GM18517 (cell line): ENCODE results near the gene EGFL7.

Experiments used
- ATAC-seq: cut with Tn5 transposase; IDR thresholded peaks from one replicate; pipeline ENCODE4 v1.9.1; 2021; ENCODE audit warnings: mild to moderate bottlenecking, moderate library complexity; ENCODE audit not compliant: unreplicated experiment

The EGFL7 gene

DNA sequence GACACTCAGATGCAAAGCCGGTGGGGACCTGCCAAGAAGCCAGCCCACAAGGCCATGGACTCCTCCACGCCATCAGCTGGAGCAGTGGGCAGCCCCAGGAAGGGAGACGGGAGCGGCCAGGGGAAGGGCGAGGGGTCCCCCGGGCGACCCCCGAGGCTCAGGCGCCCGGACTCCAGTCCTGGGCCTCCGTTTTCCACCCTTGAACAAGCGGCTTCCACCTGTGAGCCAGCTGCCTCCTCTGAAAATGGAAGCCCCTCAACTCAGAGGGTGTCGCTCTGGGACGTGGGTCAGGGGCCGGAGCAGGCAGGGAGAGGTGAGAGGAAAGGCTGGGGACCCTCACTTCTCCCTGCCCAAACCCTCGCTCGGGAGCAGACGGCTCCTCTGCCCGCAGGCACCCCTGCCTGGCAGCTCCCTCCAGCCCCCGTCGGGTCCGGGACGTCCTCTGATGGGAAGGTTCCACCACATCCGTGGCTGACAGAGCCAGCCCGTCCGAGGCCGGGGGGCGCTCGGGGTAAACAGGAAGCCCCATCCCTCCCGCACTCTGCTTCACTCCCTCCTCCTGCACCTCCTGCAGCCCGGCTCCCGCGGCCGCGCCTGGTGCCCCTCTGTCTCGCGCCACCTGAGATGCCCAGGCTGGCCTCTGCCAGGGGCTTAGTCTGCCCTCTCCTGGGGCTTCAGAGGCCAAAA lies 3.7 kb upstream of the EGFL7 start:
- ATAC-seq: no peak

DNA sequence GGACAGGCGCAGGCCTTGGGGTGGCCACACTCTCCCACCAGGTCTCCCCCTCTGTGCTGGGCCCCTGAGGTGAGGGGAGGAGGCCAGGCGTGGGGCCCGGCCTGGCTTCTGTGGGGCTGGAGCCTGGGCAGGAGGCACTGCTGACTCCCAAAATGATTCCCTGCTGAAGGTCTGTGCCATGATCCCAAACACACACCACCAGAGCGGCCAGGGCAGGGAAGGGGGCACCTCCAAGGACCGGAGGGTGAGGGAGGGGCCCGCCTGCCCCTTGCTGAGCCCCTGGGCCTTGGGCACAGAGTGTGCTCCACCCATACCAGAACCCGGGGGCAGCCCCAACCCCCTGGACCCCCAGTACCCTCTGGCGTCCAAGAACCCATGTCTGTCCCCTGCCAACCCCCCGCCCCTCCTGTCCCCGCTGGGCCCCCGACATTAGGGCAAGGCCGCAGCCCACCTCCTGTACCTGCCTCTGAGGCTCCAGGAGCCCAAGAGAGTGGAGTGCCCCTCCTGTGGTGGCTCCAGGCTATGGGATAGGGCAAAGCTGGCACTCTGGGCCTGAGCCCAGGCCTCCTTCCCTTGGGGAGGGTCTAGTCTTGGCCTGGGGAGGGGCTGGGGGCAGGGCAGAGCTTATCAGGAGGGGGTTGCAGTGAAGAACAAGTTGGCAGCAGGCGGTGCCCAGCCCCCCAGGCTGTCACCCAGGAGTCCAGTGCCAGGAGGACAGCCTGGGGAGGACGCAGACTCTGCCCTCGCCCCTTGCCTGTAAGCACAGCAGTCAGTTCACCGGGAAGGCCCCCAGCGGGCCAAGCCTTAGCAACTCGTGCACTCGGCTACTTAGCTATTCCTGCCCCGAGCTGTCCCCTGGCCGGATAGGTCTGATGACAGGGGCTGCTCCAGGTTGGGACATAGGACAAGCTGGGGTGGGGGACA lies 2.6 kb upstream of the EGFL7 start:
- no peak for ATAC-seq

DNA sequence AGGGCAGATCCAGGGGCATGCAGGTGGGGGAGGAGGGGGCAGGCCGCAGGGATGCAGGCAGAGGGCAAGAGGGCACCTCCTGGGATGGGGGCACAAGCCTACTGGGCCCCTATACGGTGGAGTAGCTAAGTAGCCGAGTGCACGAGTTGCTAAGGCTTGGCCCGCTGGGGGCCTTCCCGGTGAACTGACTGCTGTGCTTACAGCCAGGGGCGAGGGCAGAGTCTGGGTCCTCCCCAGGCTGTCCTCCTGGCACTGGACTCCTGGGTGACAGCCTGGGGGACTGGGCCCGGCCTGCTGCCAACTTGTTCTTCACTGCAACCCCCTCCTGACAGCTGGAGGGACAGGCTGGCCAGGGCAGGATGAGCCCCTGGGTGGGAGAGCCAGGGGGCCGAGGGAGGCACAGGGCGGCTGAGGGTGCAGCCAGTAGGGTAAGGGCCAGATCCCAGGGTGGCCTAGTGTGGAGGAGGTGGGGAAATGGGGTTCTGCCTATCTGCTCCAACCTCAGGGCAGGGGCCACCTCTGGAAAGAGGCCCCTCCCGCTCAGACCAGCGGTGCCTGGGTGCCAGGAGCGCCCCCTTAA lies 1.7 kb upstream of the EGFL7 start:
- ATAC-seq: no peak

DNA sequence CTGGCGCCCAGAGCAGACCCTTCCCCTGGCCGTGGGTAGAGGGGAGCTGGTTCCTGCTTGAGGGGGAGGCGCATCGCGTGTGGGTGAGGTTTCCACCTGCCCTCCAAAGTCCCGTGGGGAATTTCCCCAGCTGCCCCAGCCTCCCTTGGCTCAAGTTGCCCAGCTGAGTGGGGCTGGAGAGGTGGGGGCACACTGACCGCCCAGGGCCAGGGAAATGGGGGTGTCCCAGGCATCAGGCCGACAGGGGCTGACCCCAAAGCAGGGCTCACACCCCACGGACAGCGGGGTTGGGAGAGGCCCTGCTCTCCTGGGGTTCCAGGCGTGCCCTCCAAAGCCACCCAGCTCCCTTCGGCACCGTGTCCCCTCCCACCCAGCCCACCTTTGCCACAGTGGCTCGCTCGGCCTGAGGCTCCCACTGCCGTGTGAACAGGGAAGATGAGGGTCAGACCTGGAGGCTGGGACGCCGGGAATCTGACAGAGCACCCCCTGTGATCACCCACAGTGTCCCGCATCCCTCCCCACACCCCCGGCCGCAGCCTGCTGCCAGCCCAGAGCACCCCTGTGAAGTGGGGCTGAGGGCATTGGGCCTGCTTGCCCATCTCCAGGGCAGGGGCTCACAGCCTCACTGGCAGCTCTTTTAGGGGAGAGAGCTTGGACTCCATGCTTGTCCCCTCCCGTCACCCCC lies 933 bp upstream of the EGFL7 start:
- no peak for ATAC-seq

DNA sequence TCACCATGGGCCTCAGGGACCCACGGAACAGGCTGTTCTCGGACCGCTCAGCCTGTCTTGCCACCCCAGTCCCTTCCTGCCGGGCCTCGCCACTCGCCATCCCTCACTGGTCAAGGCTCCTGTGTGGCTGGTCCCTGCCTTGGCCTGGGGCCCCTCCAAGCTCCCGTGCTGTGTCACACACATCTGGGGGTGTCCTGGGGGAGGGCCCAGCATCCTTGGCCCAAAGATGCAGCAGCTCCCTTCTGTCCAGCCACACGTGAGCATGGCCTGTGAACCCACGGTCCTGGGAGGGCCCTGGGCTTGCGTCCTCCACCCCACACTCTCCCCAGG lies 425 bp upstream of the EGFL7 start:
- ATAC-seq: no peak

DNA sequence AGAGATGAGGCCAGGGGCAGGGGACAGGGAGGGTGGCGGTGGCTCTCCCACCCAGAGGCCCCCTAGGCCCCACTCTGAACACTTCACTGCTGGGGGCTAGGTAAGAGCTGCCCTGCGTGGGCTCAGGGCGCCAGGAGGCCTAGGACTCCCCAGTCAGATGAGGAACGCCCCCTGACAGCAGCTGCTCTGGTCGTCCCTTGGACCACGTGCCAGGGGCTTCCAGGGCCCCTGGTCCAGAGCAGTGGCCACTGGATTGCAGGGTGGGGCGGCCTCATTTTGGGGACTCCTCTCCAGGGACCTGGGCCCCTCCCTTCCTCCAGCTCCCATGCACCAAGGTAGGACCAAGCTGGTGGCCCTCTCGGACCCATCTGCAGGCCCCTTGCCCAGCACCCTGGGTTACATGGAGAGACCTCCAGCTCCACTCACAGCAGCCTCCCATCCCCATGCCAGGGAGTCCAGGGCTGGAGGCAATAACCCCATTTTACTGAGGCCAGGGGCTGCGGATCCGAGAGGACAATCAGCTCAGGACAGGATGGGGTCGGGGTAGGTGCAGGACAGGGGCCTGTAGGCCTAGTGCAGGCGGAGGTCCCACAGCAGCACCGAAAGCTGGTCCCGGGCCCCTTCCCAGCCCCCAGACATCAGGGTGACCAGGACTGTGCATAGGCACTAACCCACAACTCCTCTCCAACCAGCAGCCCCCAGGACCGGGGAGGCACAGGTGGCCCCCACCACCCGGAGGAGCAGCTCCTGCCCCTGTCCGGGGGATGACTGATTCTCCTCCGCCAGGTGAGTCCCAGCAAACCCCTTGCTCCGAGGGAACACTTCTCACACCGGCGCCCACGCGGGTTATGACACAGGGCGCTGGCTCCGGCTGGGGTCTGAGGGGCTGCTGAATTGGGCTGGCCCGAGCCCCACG lies 1.5 kb downstream of the EGFL7 start:
- no peak for ATAC-seq

DNA sequence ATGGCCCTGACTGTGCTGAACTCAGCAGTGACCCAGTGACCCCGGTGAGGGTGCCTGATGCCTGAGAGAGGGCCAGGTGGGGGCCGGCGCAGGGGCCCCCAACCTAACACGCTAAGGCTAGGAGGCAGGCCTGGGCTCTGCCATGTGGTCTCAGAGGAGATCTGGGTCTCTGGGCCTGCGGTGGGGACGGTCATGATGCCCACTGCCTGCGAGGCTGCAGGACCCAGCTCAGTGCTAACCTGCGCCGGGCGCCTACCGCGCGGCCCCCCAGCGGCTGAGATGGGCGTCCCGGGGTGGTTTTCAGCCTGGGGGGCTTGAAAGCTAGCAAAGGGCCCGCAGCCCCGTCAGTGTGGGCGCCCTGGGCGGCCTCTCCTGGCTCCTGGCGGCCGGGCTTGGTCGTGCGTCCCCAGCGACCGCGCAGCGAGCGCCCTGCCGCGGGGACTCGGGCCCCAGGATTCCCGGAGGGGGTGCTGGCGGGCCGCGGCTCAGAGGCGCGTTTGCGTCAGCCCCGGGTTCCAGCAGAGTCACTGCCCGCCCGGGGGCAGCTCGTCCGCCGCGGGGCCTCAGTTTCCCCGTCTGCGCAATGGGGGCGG lies 2.5 kb downstream of the EGFL7 start:
- ATAC-seq: no peak

DNA sequence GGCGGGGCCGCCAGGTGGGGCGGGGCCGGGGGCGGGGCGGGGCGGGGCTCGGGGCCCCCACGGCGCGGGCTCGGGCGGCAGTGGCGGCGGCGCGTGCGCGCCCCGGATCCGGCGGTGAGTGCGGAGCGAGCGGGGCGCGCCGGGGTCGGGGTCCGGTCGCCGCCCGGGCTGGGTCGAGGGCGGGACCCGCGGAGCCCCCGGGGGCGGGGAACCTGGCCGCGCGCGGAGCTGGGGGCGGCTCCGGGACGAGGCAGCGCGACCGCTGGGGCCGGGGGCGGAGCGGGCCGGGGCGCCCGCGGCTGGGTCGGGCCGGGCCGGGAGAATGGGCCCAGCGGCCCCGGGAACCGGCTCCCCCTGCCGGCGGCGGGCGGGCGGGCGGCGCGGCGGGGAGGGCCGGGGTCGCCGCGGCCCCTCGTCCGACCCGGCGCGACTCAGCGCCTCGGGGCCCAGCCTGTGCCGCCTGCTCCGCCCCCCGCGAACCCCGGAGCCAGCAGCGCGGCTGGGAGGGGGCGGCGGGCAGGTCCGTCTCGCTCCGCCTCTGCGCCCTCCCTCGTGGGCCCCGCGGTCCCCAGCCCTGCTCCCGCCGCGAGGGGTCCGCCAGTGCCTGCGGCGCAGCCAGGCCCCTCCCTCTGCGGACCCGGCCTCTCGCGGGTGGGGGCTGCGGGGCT lies 3.1 kb downstream of the EGFL7 start:
- no peak for ATAC-seq

DNA sequence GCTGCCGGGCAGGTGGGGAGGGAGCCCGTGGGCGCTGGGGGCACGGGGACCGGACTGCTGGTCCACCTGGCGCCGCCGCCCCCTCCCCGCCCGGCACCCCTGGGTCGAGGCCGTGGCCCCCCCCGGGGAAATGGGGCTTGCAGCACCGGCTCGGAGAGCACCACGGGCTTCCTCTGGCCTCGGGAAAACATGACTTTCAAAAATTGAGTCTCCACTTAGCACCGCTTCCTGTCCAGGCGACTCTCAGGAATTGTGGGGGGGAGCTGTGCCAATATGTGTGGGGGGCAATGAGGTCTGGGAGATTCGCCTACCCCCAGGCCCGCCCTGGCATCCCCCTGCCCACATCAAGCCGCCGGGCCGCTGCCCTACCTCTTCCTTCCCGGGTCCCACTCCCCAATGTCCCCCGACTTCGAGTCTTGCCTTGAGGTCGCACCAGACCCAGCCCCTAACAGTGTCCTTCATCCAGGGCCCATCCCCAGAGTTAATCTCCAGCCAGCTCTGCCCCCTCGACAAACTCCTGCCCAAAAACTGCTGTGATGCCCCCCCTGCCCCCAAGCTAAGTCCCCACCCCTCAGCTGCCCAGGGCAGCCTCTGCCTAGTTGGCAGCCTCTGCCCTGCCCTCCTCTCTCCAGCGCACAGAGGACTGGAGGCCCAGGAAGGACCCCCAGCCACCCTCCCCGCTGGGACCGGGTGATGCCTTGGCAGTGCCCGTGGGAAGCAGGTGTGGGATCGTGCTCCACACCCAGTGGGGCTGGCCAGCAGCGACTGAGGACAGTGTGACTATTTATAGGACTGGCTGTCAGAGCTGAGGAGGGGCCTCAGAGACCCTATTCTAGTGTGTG lies 3.9 kb downstream of the EGFL7 start:
- no peak for ATAC-seq

DNA sequence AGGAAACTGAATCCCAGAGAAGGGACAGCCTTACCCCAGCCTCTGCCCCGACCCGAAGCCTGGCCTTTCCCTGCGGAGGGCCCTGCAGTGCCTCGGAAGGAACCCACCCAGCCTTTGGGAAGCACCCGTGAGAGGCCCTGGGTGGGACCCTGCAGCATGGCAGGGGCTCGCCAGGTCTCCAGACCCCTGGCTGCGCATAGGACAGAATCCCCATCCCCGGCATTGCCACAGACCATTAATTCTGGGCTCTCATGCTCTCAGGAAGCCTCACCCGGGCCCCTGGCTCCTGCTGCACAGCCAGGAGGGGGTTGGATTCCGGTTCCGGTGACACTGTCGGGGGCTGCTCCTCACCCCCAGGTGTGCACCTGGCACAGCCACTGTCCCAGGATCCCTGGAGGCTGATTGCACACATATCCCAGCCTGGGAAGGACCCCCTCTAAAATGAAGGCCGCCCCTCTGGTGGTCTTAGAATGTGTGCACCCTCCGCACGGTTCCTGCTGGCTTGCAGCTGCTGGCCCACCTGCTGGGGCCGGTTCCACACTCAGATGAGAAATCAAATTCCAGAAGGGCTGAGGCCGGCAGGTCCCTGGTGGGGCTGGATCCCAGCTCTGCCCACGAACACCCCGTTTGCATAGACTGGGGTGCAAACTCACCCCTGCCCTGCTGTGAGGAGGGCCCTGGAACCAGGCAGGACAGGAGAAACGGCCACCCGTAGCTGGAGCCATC lies 4.7 kb downstream of the EGFL7 start:
- ATAC-seq: no peak

DNA sequence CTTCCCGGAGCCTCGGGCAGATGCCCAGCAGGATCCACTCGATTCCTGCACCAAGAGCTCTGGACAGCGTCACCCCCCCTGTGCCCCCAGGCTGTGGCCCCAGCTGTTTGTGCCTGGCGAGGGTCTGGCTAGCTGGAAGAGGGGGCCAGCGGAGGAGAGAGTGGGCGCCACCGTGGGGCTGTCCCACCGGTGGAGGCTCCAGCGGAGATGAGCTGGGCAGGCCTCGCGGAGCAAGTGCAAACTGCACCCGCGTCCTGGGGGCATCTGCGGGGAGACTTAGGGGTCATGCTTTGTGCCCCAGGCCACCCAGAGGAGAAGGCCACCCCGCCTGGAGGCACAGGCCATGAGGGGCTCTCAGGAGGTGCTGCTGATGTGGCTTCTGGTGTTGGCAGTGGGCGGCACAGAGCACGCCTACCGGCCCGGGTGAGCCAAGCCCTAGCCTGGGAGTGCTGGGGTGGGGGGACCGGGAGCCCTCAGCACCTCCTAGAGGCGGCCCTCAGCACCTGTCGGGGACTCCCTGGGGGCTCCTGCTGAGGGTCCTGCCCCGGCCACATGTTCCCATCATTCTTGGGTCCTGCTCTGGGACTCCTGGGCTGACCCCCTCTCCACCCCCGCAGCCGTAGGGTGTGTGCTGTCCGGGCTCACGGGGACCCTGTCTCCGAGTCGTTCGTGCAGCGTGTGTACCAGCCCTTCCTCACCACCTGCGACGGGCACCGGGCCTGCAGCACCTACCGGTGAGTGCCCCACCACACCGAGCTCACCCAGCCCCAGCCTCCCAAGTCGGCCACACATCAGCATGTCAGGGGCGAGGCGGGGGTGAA lies 5.4 kb downstream of the EGFL7 start:
- ATAC-seq: no peak

DNA sequence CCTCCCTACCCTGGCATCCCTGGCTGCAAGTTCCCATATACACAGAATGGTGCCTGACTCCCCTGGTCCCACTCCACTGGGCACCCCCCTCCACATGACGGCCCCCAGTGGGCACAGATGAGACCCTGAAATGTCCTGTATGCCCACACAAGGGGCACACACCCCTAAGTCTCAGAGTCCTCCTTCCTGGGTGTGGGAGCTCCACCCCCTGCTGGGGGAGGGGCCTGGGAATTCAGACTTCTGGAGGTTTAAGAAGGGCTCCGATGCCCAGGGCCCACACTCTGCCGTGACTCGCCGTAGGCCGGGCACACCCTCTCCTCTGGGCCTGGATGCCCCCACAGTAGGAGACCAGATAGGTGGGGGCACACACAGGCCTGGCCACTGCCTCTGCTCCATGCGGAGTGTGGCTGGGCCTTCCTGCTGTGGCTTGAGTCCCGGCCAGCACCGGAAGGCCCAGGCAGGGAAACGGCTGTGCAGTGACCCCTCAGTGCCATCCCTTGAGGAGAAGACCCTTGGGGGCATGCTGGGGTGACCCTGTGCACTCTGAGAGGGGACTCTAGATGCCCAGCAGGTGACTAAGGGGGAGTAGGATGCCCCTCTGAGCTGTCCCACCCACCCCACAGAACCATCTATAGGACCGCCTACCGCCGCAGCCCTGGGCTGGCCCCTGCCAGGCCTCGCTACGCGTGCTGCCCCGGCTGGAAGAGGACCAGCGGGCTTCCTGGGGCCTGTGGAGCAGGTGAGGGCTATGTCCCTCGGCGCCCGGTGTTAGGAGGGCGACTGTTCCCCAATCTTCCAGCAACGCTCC lies 6.5 kb downstream of the EGFL7 start:
- ATAC-seq: no peak

DNA sequence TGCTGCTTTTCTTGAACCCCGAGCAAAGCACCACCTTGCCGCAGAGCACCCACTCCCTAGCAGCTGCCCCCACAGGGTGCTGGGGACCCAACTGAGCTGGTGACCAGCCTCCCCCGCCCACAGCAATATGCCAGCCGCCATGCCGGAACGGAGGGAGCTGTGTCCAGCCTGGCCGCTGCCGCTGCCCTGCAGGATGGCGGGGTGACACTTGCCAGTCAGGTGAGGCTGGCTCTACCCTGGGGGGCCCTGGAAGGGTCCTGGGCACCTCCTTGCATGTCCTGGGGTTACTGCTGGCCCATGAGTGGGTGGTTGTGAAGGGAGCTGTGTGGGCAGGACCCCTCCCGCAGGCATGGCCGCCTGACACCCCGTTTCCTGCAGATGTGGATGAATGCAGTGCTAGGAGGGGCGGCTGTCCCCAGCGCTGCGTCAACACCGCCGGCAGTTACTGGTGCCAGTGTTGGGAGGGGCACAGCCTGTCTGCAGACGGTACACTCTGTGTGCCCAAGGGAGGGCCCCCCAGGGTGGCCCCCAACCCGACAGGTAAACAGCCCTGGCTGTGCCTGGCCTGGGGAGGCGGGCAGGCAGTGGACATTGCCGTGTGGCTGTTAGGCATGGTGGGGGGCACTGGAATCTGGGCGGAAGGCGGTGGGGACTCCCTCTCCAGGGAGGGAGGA lies 7.2 kb downstream of the EGFL7 start:
- no peak for ATAC-seq

DNA sequence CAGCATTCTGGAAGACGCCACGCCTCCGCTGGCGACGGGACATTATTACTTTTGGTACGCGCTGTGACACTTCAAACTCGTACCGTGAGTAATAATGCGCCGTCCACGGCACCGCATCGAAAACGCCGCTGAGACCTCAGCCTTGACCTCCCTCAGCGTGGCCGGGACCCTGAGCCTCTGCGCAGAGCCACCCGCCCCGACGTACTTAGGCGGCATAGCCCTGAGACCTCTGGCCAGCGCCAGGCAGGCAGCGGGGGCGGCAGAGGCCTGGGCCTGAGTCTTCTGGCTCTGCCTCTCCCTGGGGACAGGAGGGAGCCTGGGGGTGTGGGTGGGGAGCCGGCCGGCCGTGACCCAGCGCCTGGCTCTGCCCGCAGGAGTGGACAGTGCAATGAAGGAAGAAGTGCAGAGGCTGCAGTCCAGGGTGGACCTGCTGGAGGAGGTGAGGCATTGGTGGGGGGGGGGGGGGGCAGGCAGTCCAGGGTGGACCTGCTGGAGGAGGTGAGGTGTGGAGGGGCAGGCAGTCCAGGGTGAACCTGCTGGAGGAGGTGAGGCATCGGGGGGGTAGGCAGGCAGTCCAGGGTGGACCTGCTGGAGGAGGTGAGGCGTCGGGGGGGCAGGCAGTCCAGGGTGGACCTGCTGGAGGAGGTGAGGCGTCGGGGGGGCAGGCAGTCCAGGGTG lies 8.0 kb downstream of the EGFL7 start:
- ATAC-seq: no peak

DNA sequence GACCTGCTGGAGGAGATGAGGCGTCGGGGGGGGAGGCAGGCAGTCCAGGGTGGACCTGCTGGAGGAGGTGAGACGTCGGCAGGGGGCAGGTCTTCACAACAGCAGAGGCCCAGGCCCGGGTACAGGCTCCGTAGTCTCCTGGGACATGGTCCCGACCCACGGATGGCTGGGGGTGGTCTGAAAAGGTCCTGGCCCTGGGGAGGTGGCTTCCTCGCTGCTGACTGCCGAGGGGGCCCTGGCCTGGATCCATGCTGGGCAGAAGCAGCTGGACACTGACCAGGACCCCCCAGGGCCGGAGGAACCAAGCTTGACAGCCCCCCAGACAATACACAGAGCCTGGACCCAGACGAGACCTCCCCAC lies 8.5 kb downstream of the EGFL7 start:
- no peak for ATAC-seq
